HepG2 (cell line): ENCODE measurements around the gene IFT172. TPM values are rescaled to one million over a fixed set of nuclear protein-coding genes. Genes with fewer than 3 reads are reported as not detected.
A peak's percentile ranks its signal among the peaks of the same experiment; 100 is the strongest.

Experiments used
- FOSL2 ChIP-seq: sonication (generic); formaldehyde crosslinking; IDR thresholded peaks from 2 replicates; pipeline ENCODE4 v1.4.0; 2020; ENCODE audit warnings: missing genetic modification reagents
- GLMP ChIP-seq: sonication (generic); formaldehyde crosslinking; IDR thresholded peaks from 2 replicates; pipeline ENCODE4 v1.9.0; 2021; ENCODE audit warnings: missing genetic modification reagents, mild to moderate bottlenecking, borderline replicate concordance
- KDM5A ChIP-seq: fragments of 200-600 bp; sonication (generic); IDR thresholded peaks from 2 replicates; pipeline ENCODE4 v1.7.0; 2018; ENCODE audit warnings: antibody characterized with exemption, mild to moderate bottlenecking, low read length, borderline replicate concordance
- RAD21 ChIP-seq: fragments of 450-650 bp; formaldehyde crosslinking; IDR thresholded peaks from 2 replicates; pipeline ENCODE4 v1.5.0; 2020; ENCODE audit warnings: mild to moderate bottlenecking
- RFXAP ChIP-seq: sonication (generic); formaldehyde crosslinking; IDR thresholded peaks from 2 replicates; pipeline ENCODE4 v1.4.0; 2020; ENCODE audit warnings: missing genetic modification reagents, borderline replicate concordance
- SNAPC5 ChIP-seq: sonication (generic); formaldehyde crosslinking; IDR thresholded peaks from 2 replicates; pipeline ENCODE4 v1.8.1; 2023; ENCODE audit warnings: mild to moderate bottlenecking, missing genetic modification reagents, borderline replicate concordance
- TFAP4 ChIP-seq: sonication (generic); IDR thresholded peaks from 2 replicates; pipeline ENCODE4 v1.6.1; 2016; ENCODE audit warnings: low read depth, borderline replicate concordance
- ZBTB40 ChIP-seq, 2 experiments: fragments of 450-650 bp in 1 of 2; sonication (generic) in 1 of 2; formaldehyde crosslinking in 1 of 2; IDR thresholded peaks; 2 replicates each; pipeline versions ENCODE4 v1.6.1 to v1.8.0; 2016 to 2022; ENCODE audit warnings: antibody characterized with exemption in 1 of 2, mild to moderate bottlenecking in 1 of 2, missing genetic modification reagents in 1 of 2
- ZFP1 ChIP-seq: IDR thresholded peaks from 2 replicates; pipeline ENCODE4 v1.6.1; 2016
- ZFP82 ChIP-seq: sonication (generic); formaldehyde crosslinking; IDR thresholded peaks from 2 replicates; pipeline ENCODE4 v1.5.1; 2020; ENCODE audit warnings: mild to moderate bottlenecking, missing genetic modification reagents, borderline replicate concordance
- ZNF275 ChIP-seq: sonication (generic); formaldehyde crosslinking; IDR thresholded peaks from 2 replicates; pipeline ENCODE4 v1.8.0; 2022; ENCODE audit warnings: missing genetic modification reagents, mild to moderate bottlenecking, inconsistent platforms, borderline replicate concordance
- ZNF337 ChIP-seq: sonication (generic); formaldehyde crosslinking; IDR thresholded peaks from 2 replicates; pipeline ENCODE4 v1.5.1; 2020; ENCODE audit warnings: missing genetic modification reagents, low read depth, mild to moderate bottlenecking, borderline replicate concordance
- ZNF720 ChIP-seq: sonication (generic); formaldehyde crosslinking; IDR thresholded peaks from 2 replicates; pipeline ENCODE4 v1.4.0; 2020; ENCODE audit warnings: missing genetic modification reagents
- ZNF775 ChIP-seq: sonication (generic); formaldehyde crosslinking; IDR thresholded peaks from 2 replicates; pipeline ENCODE4 v1.4.0; 2020; ENCODE audit warnings: missing genetic modification reagents, mild to moderate bottlenecking, moderate library complexity, borderline replicate concordance
- polyA plus RNA-seq, 8 experiments: library from polyadenylated mRNA; depleted of rRNA in 3 of 8; stranded (reverse) in 7 of 8; unstranded in 1 of 8; fragments of >200 nt; fragmentation: Illumina TruSeq in 4 of 8; extraction: Trizol in 4 of 8; gene quantifications; 2 replicates each; pipeline versions ENCODE4 v1.2.1 to v1.2.3, GENCODE V29; 2011 to 2016; ENCODE audit warnings: low read depth in 4 of 8, missing spikeins in 1 of 8, mixed read lengths in 1 of 8; ENCODE audit not compliant: insufficient read depth in 1 of 8
- total RNA-seq, 5 experiments: library from RNA; depleted of rRNA; stranded (reverse); fragments of >200 nt; fragmentation: Illumina TruSeq; extraction: Trizol; gene quantifications; 2 replicates each; pipeline ENCODE4 v1.2.3, GENCODE V29; 2016; ENCODE audit warnings: low read depth in 1 of 5

IFT172 gene
- total and polyA plus RNA-seq, 2 of the 13 experiments (the other 11 are each of a cell fraction or from before 2014, with no cell fraction given), result 21.6 to 35.7 TPM

GRCh38 chr2:27489498-27490397 lies at the start of gene IFT172 (continued):
- TF ChIP-seq ZBTB40 (IDR thresholded peaks at IDR 0.05) (no peak), ZBTB40 (CRISPR knock-in tag; IDR thresholded peaks at IDR 0.05) (peak; percentile 70), ZNF337 (CRISPR knock-in tag) (no peak), ZNF275 (CRISPR knock-in tag) (no peak), ZNF720 (CRISPR knock-in tag) (no peak), RFXAP (CRISPR knock-in tag) (no peak), TFAP4 (peak; percentile 76; the same call in 1 of the 2 replicates), RAD21 (no peak; the same call in 1 of the 2 replicates), ZNF775 (CRISPR knock-in tag) (no peak), ZFP82 (no peak), FOSL2 (CRISPR knock-in tag) (peak; percentile 35; the same call in 1 of the 2 replicates), GLMP (CRISPR knock-in tag) (no peak), SNAPC5 (peak; percentile 54; the same call in 1 of the 2 replicates), KDM5A (peak; percentile 78; the same call in 1 of the 2 replicates), ZFP1 (CRISPR knock-in tag) (no peak; the same call in 1 of the 2 replicates)
